ENCODE data around the gene ZNRF3. TPM values are rescaled to one million over a fixed set of nuclear protein-coding genes. Genes with fewer than 3 reads are reported as not detected.
"Not testable (repeated sequence)": the region's sequence is repeated elsewhere in the genome, so short reads cannot be mapped to it uniquely, and the experiment has no call there.

Gene ZNRF3
- total RNA-seq, 1 donor from 2014 or later = 6.4 TPM

- DNase-seq (ENCODE audit: extremely low read depth, low read depth, low spot score) = no peak
Measured at GRCh38 chr22:29000641-29001040, 117.3 kb downstream of the ZNRF3 start.

- DNase-seq (ENCODE audit: extremely low read depth, low read depth, low spot score) = no peak
Measured at GRCh38 chr22:29002603-29003002, 119.2 kb downstream of the ZNRF3 start.

GRCh38 chr22:29003552-29003951 lies 120.2 kb downstream of the ZNRF3 start:
- no peak for DNase-seq (ENCODE audit: extremely low read depth, low read depth, low spot score)

- no peak for DNase-seq (ENCODE audit: extremely low read depth, low read depth, low spot score)
Measured at GRCh38 chr22:29003975-29004646, 120.7 kb downstream of the ZNRF3 start.

- no peak for DNase-seq (ENCODE audit: extremely low read depth, low read depth, low spot score)
Measured at GRCh38 chr22:29004647-29005371, 121.4 kb downstream of the ZNRF3 start.

GRCh38 chr22:29005754-29006153 lies 122.4 kb downstream of the ZNRF3 start:
- not testable (repeated sequence) for DNase-seq (ENCODE audit: extremely low read depth, low read depth, low spot score)

- DNase-seq (ENCODE audit: extremely low read depth, low read depth, low spot score) = no peak
Measured at GRCh38 chr22:29006346-29006745, 123.0 kb downstream of the ZNRF3 start.

GRCh38 chr22:29009148-29009547 lies 125.8 kb downstream of the ZNRF3 start:
- DNase-seq (ENCODE audit: extremely low read depth, low read depth, low spot score) = no peak

GRCh38 chr22:29011240-29012100 lies 128.1 kb downstream of the ZNRF3 start:
- DNase-seq (ENCODE audit: extremely low read depth, low read depth, low spot score) = no peak

GRCh38 chr22:29012101-29012433 lies 128.7 kb downstream of the ZNRF3 start:
- no peak for DNase-seq (ENCODE audit: extremely low read depth, low read depth, low spot score)

- no peak for DNase-seq (ENCODE audit: extremely low read depth, low read depth, low spot score)
Measured at GRCh38 chr22:29012952-29013351, 129.6 kb downstream of the ZNRF3 start.

GRCh38 chr22:29014293-29014692 lies 130.9 kb downstream of the ZNRF3 start:
- DNase-seq (ENCODE audit: extremely low read depth, low read depth, low spot score) = no peak

- no peak for DNase-seq (ENCODE audit: extremely low read depth, low read depth, low spot score)
Measured at GRCh38 chr22:29014773-29015172, 131.4 kb downstream of the ZNRF3 start.

- DNase-seq (ENCODE audit: extremely low read depth, low read depth, low spot score) = no peak
Measured at GRCh38 chr22:29016067-29016938, 132.9 kb downstream of the ZNRF3 start.

- DNase-seq (ENCODE audit: extremely low read depth, low read depth, low spot score) = no peak
Measured at GRCh38 chr22:29018293-29019189, 135.2 kb downstream of the ZNRF3 start.

GRCh38 chr22:29022101-29022817 lies 138.9 kb downstream of the ZNRF3 start:
- no peak for DNase-seq (ENCODE audit: extremely low read depth, low read depth, low spot score)

- DNase-seq (ENCODE audit: extremely low read depth, low read depth, low spot score) = no peak
Measured at GRCh38 chr22:29023172-29023796, 139.9 kb downstream of the ZNRF3 start.

- no peak for DNase-seq (ENCODE audit: extremely low read depth, low read depth, low spot score)
Measured at GRCh38 chr22:29026579-29026978, 143.2 kb downstream of the ZNRF3 start.
